ENCODE results near the gene OTOGL.

Gene OTOGL

DNA sequence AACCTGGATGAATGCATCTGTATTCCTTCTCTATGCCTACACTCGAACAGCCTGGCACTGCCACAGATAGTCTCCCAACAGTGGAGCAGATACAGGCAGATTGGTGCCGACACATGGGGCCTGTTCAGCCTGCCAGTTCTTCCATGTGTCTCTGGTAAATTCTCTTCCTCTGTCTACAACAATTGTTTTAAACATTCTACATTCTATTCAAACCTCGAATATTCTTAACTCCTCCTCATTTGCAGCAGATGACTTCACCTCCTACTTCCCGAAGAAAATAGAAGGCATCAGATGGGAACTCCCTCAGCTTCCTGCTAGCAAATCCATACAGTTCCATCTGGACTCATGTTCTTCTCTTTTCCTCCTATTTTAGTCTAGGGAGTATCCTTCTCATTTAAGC is 43.1 kb upstream of the OTOGL start:
- no peak overlapping the region for H3K4me3 ChIP-seq (ENCODE audit: low read depth, low read length)
- no peaks in the 10 kb centered on the region for H3K9me3 ChIP-seq (ENCODE audit: control insufficient read depth, insufficient read depth, low read depth, low read length)
- CTCF ChIA-PET: interaction anchor here (0.5 kb wide), 1 partner anchor 70 kb away, joined by 7 read pairs; no protein-coding TSS in a partner anchor
- POLR2A ChIA-PET: no interaction called here
- TF ChIP-seq ZNF404 (tag by site-specific recombination; IDR thresholded peaks at IDR 0.05) (no peak), YY2 (tag by site-specific recombination; IDR thresholded peaks at IDR 0.05) (no peak), ZBTB8A (tag by site-specific recombination; IDR thresholded peaks at IDR 0.05) (no peak), ZNF175 (tag by site-specific recombination; IDR thresholded peaks at IDR 0.05) (no peak), ZFHX2 (tag by site-specific recombination; conservative IDR thresholded peaks at IDR 0.05) (no peak), OVOL3 (tag by site-specific recombination; IDR thresholded peaks at IDR 0.05) (no peak), ZNF707 (tag by site-specific recombination; IDR thresholded peaks at IDR 0.05) (no peak), ZBTB48 (tag by site-specific recombination; IDR thresholded peaks at IDR 0.05) (no peak), ZNF561 (tag by site-specific recombination; IDR thresholded peaks at IDR 0.05; ENCODE audit: borderline replicate concordance) (no peak), ZNF114 (tag by site-specific recombination; IDR thresholded peaks at IDR 0.05) (no peak), ZNF132 (tag by site-specific recombination; IDR thresholded peaks at IDR 0.05; ENCODE audit: borderline replicate concordance) (no peak), ZNF223 (tag by site-specific recombination; IDR thresholded peaks at IDR 0.05) (no peak)
- TF ChIP-seq, protein P1, sequence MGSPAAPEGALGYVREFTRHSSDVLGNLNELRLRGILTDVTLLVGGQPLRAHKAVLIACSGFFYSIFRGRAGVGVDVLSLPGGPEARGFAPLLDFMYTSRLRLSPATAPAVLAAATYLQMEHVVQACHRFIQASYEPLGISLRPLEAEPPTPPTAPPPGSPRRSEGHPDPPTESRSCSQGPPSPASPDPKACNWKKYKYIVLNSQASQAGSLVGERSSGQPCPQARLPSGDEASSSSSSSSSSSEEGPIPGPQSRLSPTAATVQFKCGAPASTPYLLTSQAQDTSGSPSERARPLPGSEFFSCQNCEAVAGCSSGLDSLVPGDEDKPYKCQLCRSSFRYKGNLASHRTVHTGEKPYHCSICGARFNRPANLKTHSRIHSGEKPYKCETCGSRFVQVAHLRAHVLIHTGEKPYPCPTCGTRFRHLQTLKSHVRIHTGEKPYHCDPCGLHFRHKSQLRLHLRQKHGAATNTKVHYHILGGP (tag by site-specific recombination; IDR thresholded peaks at IDR 0.05): no peak
- TF ChIP-seq, protein P2, sequence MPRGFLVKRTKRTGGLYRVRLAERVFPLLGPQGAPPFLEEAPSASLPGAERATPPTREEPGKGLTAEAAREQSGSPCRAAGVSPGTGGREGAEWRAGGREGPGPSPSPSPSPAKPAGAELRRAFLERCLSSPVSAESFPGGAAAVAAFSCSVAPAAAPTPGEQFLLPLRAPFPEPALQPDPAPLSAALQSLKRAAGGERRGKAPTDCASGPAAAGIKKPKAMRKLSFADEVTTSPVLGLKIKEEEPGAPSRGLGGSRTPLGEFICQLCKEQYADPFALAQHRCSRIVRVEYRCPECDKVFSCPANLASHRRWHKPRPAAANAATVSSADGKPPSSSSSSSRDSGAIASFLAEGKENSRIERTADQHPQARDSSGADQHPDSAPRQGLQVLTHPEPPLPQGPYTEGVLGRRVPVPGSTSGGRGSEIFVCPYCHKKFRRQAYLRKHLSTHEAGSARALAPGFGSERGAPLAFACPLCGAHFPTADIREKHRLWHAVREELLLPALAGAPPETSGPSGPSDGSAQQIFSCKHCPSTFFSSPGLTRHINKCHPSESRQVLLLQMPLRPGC (tag by site-specific recombination; IDR thresholded peaks at IDR 0.05): no peak
- TF ChIP-seq, protein P3, sequence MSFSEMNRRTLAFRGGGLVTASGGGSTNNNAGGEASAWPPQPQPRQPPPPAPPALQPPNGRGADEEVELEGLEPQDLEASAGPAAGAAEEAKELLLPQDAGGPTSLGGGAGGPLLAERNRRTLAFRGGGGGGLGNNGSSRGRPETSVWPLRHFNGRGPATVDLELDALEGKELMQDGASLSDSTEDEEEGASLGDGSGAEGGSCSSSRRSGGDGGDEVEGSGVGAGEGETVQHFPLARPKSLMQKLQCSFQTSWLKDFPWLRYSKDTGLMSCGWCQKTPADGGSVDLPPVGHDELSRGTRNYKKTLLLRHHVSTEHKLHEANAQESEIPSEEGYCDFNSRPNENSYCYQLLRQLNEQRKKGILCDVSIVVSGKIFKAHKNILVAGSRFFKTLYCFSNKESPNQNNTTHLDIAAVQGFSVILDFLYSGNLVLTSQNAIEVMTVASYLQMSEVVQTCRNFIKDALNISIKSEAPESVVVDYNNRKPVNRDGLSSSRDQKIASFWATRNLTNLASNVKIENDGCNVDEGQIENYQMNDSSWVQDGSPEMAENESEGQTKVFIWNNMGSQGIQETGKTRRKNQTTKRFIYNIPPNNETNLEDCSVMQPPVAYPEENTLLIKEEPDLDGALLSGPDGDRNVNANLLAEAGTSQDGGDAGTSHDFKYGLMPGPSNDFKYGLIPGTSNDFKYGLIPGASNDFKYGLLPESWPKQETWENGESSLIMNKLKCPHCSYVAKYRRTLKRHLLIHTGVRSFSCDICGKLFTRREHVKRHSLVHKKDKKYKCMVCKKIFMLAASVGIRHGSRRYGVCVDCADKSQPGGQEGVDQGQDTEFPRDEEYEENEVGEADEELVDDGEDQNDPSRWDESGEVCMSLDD (tag by site-specific recombination; IDR thresholded peaks at IDR 0.05): no peak
- TF ChIP-seq, protein P4, sequence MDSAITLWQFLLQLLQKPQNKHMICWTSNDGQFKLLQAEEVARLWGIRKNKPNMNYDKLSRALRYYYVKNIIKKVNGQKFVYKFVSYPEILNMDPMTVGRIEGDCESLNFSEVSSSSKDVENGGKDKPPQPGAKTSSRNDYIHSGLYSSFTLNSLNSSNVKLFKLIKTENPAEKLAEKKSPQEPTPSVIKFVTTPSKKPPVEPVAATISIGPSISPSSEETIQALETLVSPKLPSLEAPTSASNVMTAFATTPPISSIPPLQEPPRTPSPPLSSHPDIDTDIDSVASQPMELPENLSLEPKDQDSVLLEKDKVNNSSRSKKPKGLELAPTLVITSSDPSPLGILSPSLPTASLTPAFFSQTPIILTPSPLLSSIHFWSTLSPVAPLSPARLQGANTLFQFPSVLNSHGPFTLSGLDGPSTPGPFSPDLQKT (IDR thresholded peaks at IDR 0.05; ENCODE audit: borderline replicate concordance, low read depth, low read length): no peak
- H3K4me1 ChIP-seq (ENCODE audit: control insufficient read depth, insufficient read depth, low read length): peaks cover 5% of the 10 kb centered on the region
- H3K36me3 ChIP-seq (ENCODE audit: control insufficient read depth in 2 of 2, insufficient read depth in 1 of 2, low read length in 2 of 2): no peaks in the 10 kb centered on the region
- no peak overlapping the region for H3K27ac ChIP-seq (ENCODE audit: extremely low read depth, low read depth, low read length)

DNA sequence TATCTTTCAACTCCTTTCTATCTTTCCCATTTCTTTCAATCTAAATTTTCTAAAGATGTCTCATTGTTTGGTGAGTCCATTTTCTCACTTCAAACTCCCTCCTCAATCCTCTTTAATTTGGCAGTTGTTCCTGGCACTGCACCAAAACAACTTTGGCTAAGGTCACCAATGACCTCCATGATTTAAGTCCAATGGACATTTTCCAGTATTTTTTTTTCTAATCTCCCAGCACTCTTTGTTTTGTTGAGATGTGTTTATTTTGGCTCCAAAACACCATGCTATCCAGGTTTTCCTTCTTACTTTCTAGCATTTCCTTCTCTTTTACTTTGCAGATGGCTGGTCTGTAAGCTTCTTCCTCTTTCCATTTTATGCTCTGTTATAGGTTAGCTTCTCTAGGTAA is 42.5 kb upstream of the OTOGL start:
- POLR2A ChIA-PET: no interaction called here
- Histone ChIP-seq H3K27ac (ENCODE audit: extremely low read depth, low read depth, low read length) (no peak overlapping the region), H3K9me3 (ENCODE audit: control insufficient read depth, insufficient read depth, low read depth, low read length) (no peaks in the 10 kb centered on the region), H3K4me3 (ENCODE audit: low read depth, low read length) (no peak overlapping the region), H3K4me1 (ENCODE audit: control insufficient read depth, insufficient read depth, low read length) (peaks cover 3% of the 10 kb centered on the region), H3K36me3 (ENCODE audit: control insufficient read depth in 2 of 2, insufficient read depth in 1 of 2, low read length in 2 of 2) (no peaks in the 10 kb centered on the region)
- CTCF ChIA-PET: interaction anchor here (0.7 kb wide), 1 partner anchor 9 kb away, joined by 3 read pairs; no protein-coding TSS in a partner anchor
- TF ChIP-seq, protein P5, sequence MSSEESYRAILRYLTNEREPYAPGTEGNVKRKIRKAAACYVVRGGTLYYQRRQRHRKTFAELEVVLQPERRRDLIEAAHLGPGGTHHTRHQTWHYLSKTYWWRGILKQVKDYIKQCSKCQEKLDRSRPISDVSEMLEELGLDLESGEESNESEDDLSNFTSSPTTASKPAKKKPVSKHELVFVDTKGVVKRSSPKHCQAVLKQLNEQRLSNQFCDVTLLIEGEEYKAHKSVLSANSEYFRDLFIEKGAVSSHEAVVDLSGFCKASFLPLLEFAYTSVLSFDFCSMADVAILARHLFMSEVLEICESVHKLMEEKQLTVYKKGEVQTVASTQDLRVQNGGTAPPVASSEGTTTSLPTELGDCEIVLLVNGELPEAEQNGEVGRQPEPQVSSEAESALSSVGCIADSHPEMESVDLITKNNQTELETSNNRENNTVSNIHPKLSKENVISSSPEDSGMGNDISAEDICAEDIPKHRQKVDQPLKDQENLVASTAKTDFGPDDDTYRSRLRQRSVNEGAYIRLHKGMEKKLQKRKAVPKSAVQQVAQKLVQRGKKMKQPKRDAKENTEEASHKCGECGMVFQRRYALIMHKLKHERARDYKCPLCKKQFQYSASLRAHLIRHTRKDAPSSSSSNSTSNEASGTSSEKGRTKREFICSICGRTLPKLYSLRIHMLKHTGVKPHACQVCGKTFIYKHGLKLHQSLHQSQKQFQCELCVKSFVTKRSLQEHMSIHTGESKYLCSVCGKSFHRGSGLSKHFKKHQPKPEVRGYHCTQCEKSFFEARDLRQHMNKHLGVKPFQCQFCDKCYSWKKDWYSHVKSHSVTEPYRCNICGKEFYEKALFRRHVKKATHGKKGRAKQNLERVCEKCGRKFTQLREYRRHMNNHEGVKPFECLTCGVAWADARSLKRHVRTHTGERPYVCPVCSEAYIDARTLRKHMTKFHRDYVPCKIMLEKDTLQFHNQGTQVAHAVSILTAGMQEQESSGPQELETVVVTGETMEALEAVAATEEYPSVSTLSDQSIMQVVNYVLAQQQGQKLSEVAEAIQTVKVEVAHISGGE (tag by site-specific recombination; conservative IDR thresholded peaks at IDR 0.05; ENCODE audit: low read depth): no peak
- no peak for TF ChIP-seq ZNF529 (tag by site-specific recombination; IDR thresholded peaks at IDR 0.05; ENCODE audit: insufficient replicate concordance)
- TF ChIP-seq, protein P6, sequence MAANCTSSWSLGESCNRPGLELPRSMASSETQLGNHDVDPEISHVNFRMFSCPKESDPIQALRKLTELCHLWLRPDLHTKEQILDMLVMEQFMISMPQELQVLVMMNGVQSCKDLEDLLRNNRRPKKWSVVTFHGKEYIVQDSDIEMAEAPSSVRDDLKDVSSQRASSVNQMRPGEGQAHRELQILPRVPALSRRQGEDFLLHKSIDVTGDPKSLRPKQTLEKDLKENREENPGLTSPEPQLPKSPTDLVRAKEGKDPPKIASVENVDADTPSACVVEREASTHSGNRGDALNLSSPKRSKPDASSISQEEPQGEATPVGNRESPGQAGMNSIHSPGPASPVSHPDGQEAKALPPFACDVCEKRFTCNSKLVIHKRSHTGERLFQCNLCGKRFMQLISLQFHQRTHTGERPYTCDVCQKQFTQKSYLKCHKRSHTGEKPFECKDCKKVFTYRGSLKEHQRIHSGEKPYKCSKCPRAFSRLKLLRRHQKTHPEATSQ (tag by site-specific recombination; IDR thresholded peaks at IDR 0.05): no peak
- TF ChIP-seq KLF10 (tag by site-specific recombination; IDR thresholded peaks at IDR 0.05): no peak
